Activated CD8-positive, alpha-beta T cell treated with anti-CD3 and anti-CD28 coated beads, Interleukin-2, amount 10 ng/mL, durations not matched to agents 7 days and 5 days (primary cell): ENCODE data around the gene ARHGAP15. TPM values are rescaled to one million over a fixed set of nuclear protein-coding genes. Genes with fewer than 3 reads are reported as not detected.

Experiments
- ATAC-seq: fragments of 150-1000 bp; cut with Tn5 transposase; one replicate; pipeline ENCODE4 v1.10.0; 2021; ENCODE audit warnings: moderate library complexity
- CTCF ChIA-PET: fragments of 350-600 bp; sonication (Branson Sonifier 250); formaldehyde crosslinking; loops from one replicate; lab custom pipeline; 2021; ENCODE audit warnings: antibody characterized with exemption; lab: Charles Lee
- POLR2A ChIA-PET: fragments of 350-600 bp; sonication (Branson Sonifier 250); formaldehyde crosslinking; loops from one replicate; lab custom pipeline; 2021; ENCODE audit warnings: antibody characterized with exemption; lab: Charles Lee
- DNase-seq: peaks from one replicate; pipeline ENCODE4 v3.0.0-alpha.2; 2020
- H3K27ac Mint-ChIP-seq: one replicate; pipeline ENCODE4 v1.8.0; 2021; ENCODE audit warnings: mild to moderate bottlenecking, mixed read lengths
- H3K27me3 Mint-ChIP-seq: one replicate; pipeline ENCODE4 v1.8.0; 2021; ENCODE audit warnings: low read depth, mixed read lengths
- H3K36me3 Mint-ChIP-seq: one replicate; pipeline ENCODE4 v1.8.0; 2021; ENCODE audit warnings: low read depth, mixed read lengths
- H3K4me1 Mint-ChIP-seq: one replicate; pipeline ENCODE4 v1.8.0; 2021; ENCODE audit warnings: low read depth, mixed read lengths
- H3K4me3 Mint-ChIP-seq: one replicate; pipeline ENCODE4 v1.8.0; 2021; ENCODE audit warnings: mild to moderate bottlenecking, mixed read lengths
- H3K9me3 Mint-ChIP-seq: one replicate; pipeline ENCODE4 v1.8.0; 2022; ENCODE audit warnings: mixed read lengths; ENCODE audit not compliant: insufficient read depth
- total RNA-seq, 2 experiments: library from RNA; stranded (reverse); gene quantifications; one replicate each; pipeline ENCODE4 v1.2.3, GENCODE V29; 2021

ARHGAP15 gene
- total RNA-seq, 2 experiments from 2014 or later, result 154 to 158 TPM

- H3K4me1 Mint-ChIP-seq, result peaks cover 10% of the 10 kb centered on the region
- CTCF ChIA-PET, result no interaction called here
- no peak overlapping the region for H3K27ac Mint-ChIP-seq
- H3K9me3 Mint-ChIP-seq, result no peaks in the 10 kb centered on the region
- no peak for ATAC-seq
- H3K4me3 Mint-ChIP-seq, result no peak overlapping the region
- H3K36me3 Mint-ChIP-seq, result peaks cover 43% of the 10 kb centered on the region
- POLR2A ChIA-PET, result no interaction called here
- H3K27me3 Mint-ChIP-seq, result no peaks in the 10 kb centered on the region
- DNase-seq, result no peak
These were observed 331.2 kb downstream of the ARHGAP15 start for GRCh38 chr2:143460382-143460781.

GRCh38 chr2:143463719-143464118 is 334.5 kb downstream of the ARHGAP15 start:
- ATAC-seq, result peak; percentile 47
- ChIA-PET CTCF (interaction anchor here (1.3 kb wide), 1 partner anchor 12 kb away, joined by 4 read pairs; no protein-coding TSS in a partner anchor), POLR2A (no interaction called here)
- no peak overlapping the region for H3K4me3 Mint-ChIP-seq
- no peaks in the 10 kb centered on the region for H3K9me3 Mint-ChIP-seq
- no peak overlapping the region for H3K27ac Mint-ChIP-seq
- no peak for DNase-seq
- H3K4me1 Mint-ChIP-seq, result peaks cover 24% of the 10 kb centered on the region
- no peaks in the 10 kb centered on the region for H3K27me3 Mint-ChIP-seq
- H3K36me3 Mint-ChIP-seq, result peaks cover 39% of the 10 kb centered on the region

- H3K27ac Mint-ChIP-seq, result no peak overlapping the region
- POLR2A ChIA-PET, result no interaction called here
- H3K9me3 Mint-ChIP-seq, result no peaks in the 10 kb centered on the region
- CTCF ChIA-PET, result no interaction called here
- no peak for DNase-seq
- no peaks in the 10 kb centered on the region for H3K27me3 Mint-ChIP-seq
- peaks cover 26% of the 10 kb centered on the region for H3K36me3 Mint-ChIP-seq
- peaks cover 27% of the 10 kb centered on the region for H3K4me1 Mint-ChIP-seq
- ATAC-seq, result no peak
- no peak overlapping the region for H3K4me3 Mint-ChIP-seq
These were observed 337.2 kb downstream of the ARHGAP15 start for GRCh38 chr2:143466391-143466790.

DNA sequence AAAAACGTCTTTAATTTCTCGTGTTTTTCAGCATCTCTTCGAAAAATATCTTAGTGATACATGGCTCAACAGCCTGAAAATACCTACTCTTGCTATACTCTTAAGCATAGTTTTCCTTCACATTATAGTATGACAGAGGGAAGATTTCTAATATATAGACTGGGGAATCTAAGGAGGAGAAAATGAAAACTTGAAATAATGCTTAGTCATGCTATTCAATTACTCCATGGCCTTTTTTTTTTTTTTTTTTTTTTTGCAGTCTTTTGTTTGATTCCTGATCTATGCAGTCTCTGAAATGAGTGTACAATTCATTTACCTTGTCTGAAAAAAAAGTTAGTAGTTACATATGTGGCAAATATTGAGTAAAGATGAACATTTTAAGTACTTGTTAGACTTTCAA is 337.8 kb downstream of the ARHGAP15 start:
- Mint-ChIP-seq H3K4me3 (no peak overlapping the region), H3K9me3 (no peaks in the 10 kb centered on the region), H3K27me3 (no peaks in the 10 kb centered on the region), H3K27ac (no peak overlapping the region), H3K36me3 (peaks cover 29% of the 10 kb centered on the region), H3K4me1 (peaks cover 27% of the 10 kb centered on the region)
- POLR2A ChIA-PET, result no interaction called here
- no peak for DNase-seq
- CTCF ChIA-PET, result no interaction called here
- no peak for ATAC-seq

- Mint-ChIP-seq H3K27me3 (no peaks in the 10 kb centered on the region), H3K4me3 (no peak overlapping the region), H3K36me3 (peaks cover 29% of the 10 kb centered on the region), H3K9me3 (no peaks in the 10 kb centered on the region), H3K4me1 (peaks cover 23% of the 10 kb centered on the region), H3K27ac (no peak overlapping the region)
- CTCF ChIA-PET, result interaction anchor here (1.0 kb wide), 1 partner anchor 46 kb away, joined by 3 read pairs; no protein-coding TSS in a partner anchor
- POLR2A ChIA-PET, result interaction anchor here (0.5 to 0.7 kb wide), 2 partner anchors 12 to 498 kb away, joined by 3 read pairs; no protein-coding TSS in a partner anchor
- ATAC-seq (no peak), DNase-seq (no peak)
These were observed 339.2 kb downstream of the ARHGAP15 start for GRCh38 chr2:143468341-143468888.

DNA sequence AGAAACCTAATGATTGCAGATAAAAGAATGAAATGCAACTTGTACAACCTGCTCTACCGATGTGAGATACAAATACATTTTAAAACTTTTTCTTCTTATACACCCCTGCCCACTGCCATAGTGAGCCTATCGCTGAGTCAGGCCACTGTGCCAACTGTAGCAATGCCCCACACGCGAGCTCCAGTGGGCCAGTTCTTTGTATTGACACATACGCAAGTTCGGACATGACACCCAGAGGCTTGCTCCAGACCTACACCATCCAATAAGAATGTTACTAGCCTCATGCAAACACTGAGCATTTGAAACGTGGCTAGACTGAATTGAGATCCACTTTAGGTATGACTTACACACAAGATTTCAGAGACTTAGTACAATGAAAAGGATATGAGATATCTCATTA is 340.1 kb downstream of the ARHGAP15 start:
- no peak overlapping the region for H3K27ac Mint-ChIP-seq
- no peak for DNase-seq
- no peak overlapping the region for H3K4me3 Mint-ChIP-seq
- H3K4me1 Mint-ChIP-seq, result peaks cover 20% of the 10 kb centered on the region
- H3K9me3 Mint-ChIP-seq, result no peaks in the 10 kb centered on the region
- no peak for ATAC-seq
- POLR2A ChIA-PET, result no interaction called here
- no peaks in the 10 kb centered on the region for H3K27me3 Mint-ChIP-seq
- CTCF ChIA-PET, result no interaction called here
- peaks cover 34% of the 10 kb centered on the region for H3K36me3 Mint-ChIP-seq

DNA sequence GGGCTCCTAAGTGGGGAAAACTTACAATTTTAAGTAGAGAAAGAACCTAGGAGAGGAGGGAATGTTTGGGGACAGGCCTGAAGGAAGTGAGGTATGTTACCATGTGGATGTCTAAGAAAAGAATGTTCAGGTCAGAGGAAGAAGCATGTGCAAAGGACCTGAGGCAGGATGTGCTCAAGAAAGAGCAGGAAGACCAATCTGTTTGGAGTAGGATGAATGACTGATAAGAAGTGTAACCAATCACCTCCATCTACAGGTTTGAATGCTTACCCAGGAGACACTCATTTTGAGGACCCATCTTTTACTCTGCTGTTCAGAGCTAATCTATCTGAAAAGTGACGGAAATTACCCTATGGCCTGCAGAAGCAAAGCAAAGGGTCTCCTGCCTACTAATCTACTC is 342.3 kb downstream of the ARHGAP15 start:
- Mint-ChIP-seq H3K4me3 (no peak overlapping the region), H3K27ac (no peak overlapping the region), H3K27me3 (no peaks in the 10 kb centered on the region), H3K36me3 (peaks cover 38% of the 10 kb centered on the region), H3K4me1 (peaks cover 27% of the 10 kb centered on the region), H3K9me3 (no peaks in the 10 kb centered on the region)
- DNase-seq, result no peak
- no peak for ATAC-seq
- CTCF ChIA-PET, result interaction anchor here (1.8 kb wide), 1 partner anchor 10 kb away, joined by 5 read pairs; no protein-coding TSS in a partner anchor
- POLR2A ChIA-PET, result no interaction called here

- peaks cover 17% of the 10 kb centered on the region for H3K4me1 Mint-ChIP-seq
- no peak overlapping the region for H3K27ac Mint-ChIP-seq
- H3K9me3 Mint-ChIP-seq, result no peaks in the 10 kb centered on the region
- H3K27me3 Mint-ChIP-seq, result no peaks in the 10 kb centered on the region
- ChIA-PET POLR2A (no interaction called here), CTCF (no interaction called here)
- DNase-seq (no peak), ATAC-seq (no peak)
- peaks cover 40% of the 10 kb centered on the region for H3K36me3 Mint-ChIP-seq
- no peak overlapping the region for H3K4me3 Mint-ChIP-seq
These were observed 344.0 kb downstream of the ARHGAP15 start for GRCh38 chr2:143473216-143473615.

DNA sequence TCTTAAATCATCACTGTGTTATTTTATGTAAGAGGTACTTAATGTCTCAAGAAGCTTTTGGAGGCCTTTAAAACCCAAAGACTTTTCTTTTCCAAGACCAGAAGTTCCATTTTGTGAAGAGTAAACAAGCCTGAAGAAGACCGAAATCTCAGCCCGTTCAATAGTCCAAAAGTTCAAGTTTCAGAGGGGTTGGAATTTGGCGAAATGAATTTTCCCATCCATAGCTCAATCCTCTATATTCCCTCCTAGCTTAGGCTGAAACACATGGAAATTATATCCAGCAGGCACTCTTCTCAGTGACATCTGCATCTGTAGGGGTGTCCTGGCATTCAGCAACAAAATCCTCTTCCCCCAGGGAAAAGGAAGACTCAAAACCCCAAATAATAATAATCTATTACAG is 344.6 kb downstream of the ARHGAP15 start:
- CTCF ChIA-PET, result no interaction called here
- POLR2A ChIA-PET, result no interaction called here
- no peak for ATAC-seq
- Mint-ChIP-seq H3K9me3 (no peaks in the 10 kb centered on the region), H3K4me3 (no peak overlapping the region), H3K4me1 (peaks cover 13% of the 10 kb centered on the region), H3K27ac (no peak overlapping the region), H3K36me3 (peaks cover 38% of the 10 kb centered on the region), H3K27me3 (no peaks in the 10 kb centered on the region)
- no peak for DNase-seq

- Mint-ChIP-seq H3K27me3 (no peaks in the 10 kb centered on the region), H3K4me3 (no peak overlapping the region), H3K9me3 (no peaks in the 10 kb centered on the region), H3K36me3 (peaks cover 38% of the 10 kb centered on the region), H3K4me1 (peaks cover 10% of the 10 kb centered on the region), H3K27ac (no peak overlapping the region)
- DNase-seq, result no peak
- ChIA-PET POLR2A (no interaction called here), CTCF (no interaction called here)
- ATAC-seq, result no peak
These were observed 345.4 kb downstream of the ARHGAP15 start for GRCh38 chr2:143474586-143474985.

DNA sequence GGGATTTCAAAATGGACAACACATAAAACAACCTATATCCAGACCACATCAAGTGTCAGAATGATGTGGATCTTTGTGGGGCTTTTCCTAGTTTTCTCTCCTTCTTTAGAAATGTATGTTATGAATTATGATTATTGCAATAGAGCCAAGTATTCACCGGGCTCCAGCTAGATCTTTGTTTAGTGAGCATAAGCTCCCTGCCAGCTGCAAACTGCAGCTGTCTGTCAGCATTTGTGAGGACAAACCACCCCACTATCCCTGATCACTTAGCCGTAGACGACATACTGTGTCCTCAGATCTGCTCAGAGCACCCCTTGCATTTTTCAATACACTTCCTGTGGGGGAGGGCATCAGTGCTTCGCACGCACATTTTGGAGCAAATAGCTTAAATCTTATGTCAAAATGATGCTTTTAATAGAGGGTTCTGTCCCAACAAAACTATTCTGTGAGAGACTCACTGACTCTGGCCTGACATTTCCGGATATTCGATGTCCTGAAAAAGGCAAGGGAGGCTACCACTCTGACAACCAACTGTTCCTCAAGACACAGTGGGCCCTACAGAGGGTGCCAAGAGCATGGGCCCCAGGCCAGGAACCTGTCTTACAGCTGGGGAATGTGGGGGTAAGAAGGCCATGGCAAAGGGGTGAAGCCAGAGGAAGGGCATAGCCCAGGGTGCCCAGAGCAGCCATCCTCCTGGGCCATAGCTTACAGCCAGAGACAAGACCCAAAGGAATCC is 346.0 kb downstream of the ARHGAP15 start:
- no peak for DNase-seq
- peak overlapping the region; percentile 6 for H3K27ac Mint-ChIP-seq
- H3K4me3 Mint-ChIP-seq, result no peak overlapping the region
- H3K9me3 Mint-ChIP-seq, result no peaks in the 10 kb centered on the region
- peaks cover 36% of the 10 kb centered on the region for H3K36me3 Mint-ChIP-seq
- ChIA-PET POLR2A (no interaction called here), CTCF (no interaction called here)
- no peak for ATAC-seq
- peaks cover 10% of the 10 kb centered on the region for H3K4me1 Mint-ChIP-seq
- no peaks in the 10 kb centered on the region for H3K27me3 Mint-ChIP-seq

DNA sequence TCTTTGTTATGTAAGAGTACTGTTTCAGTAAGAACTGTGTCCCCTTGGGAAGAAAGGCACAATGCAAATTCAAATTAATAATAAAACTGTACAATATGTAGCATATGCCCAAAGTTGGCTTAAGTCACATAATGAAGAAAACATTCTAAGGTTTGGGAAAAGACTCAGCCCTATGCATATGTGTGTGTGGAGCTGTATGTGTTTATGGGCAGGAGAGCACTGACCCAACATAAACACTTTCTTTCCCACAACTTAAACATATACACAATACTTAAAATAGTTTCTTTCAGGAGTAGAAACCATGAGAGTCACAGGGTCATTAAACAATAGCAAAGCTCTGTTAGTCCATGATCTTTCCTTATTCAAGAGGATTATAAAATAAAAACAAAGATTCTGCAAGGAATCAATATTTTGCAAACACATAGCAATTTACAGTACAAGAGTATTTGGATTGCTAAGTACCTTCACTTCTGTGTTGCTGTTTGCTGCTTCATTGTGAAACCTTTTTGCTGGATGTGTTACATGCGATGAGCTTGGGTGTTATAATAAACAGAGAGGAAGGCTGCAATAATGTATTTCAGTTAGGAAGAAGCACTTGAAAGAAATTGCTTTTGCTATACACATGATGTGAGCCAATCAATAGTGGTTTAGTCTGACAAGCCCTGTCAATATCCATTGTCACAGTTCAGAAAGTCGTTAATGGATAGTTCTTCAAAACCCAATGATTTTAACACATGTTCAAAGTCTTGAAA is 347.3 kb downstream of the ARHGAP15 start:
- DNase-seq (no peak), ATAC-seq (no peak)
- peaks cover 10% of the 10 kb centered on the region for H3K4me1 Mint-ChIP-seq
- peaks cover 35% of the 10 kb centered on the region for H3K36me3 Mint-ChIP-seq
- H3K27ac Mint-ChIP-seq, result no peak overlapping the region
- H3K9me3 Mint-ChIP-seq, result no peaks in the 10 kb centered on the region
- no peak overlapping the region for H3K4me3 Mint-ChIP-seq
- H3K27me3 Mint-ChIP-seq, result no peaks in the 10 kb centered on the region
- ChIA-PET POLR2A (no interaction called here), CTCF (no interaction called here)
